ENCODE data around the gene MYO3B. TPM values are rescaled to one million over a fixed set of nuclear protein-coding genes. Genes with fewer than 3 reads are reported as not detected.

Gene MYO3B
- total RNA-seq, 2 experiments from 2014 or later: not detected

GRCh38 chr2:170391697-170392096 is 213.8 kb downstream of the MYO3B start:
- POLR2A ChIA-PET: interaction anchor here (0.6 to 0.7 kb wide), 2 partner anchors 11 to 134 kb away, joined by 3 to 6 read pairs; no protein-coding TSS in a partner anchor
- H3K27ac ChIP-seq (ENCODE audit: low read depth, low read length, poor library complexity, severe bottlenecking): no peak overlapping the region
- no peak overlapping the region for H2AFZ ChIP-seq (ENCODE audit: low read length)
- H4K20me1 ChIP-seq (ENCODE audit: insufficient read depth, low read length): no peaks in the 10 kb centered on the region
- H3K4me2 ChIP-seq (ENCODE audit: low read length): no peak overlapping the region
- H3K79me2 ChIP-seq (ENCODE audit: insufficient read depth, low read depth, low read length): no peaks in the 10 kb centered on the region
- H3K9me3 ChIP-seq (ENCODE audit: low read length): no peaks in the 10 kb centered on the region
- H3K36me3 ChIP-seq (ENCODE audit: insufficient read depth, low read length): no peaks in the 10 kb centered on the region
- no peak for TF ChIP-seq EZH2phosphoT487 (IDR thresholded peaks at IDR 0.05; ENCODE audit: borderline replicate concordance, low read depth, low read length)
- no peak for TF ChIP-seq CTCF (conservative IDR thresholded peaks at IDR 0.05; ENCODE audit: low read length)
- BruUV-seq (replicated peaks): no TSS peak
- CTCF ChIA-PET (ENCODE audit: unreplicated experiment): no interaction called here
- peaks cover under 1% of the 10 kb centered on the region for H3K4me1 ChIP-seq (ENCODE audit: insufficient read depth, low read length, poor library complexity, severe bottlenecking)
- H3K4me3 ChIP-seq (ENCODE audit: low read depth, low read length, poor library complexity, severe bottlenecking): no peak overlapping the region
- intact Hi-C loops (cut with micrococcal nuclease; ENCODE audit: unreplicated experiment): no loop called here
- no peaks in the 10 kb centered on the region for H3K9me2 ChIP-seq (ENCODE audit: insufficient read depth, low read length)
- no peak for DNase-seq (ENCODE audit: low spot score)

- BruUV-seq (replicated peaks): no TSS peak
- Histone ChIP-seq H3K9me2 (ENCODE audit: insufficient read depth, low read length) (no peaks in the 10 kb centered on the region), H3K79me2 (ENCODE audit: insufficient read depth, low read depth, low read length) (no peaks in the 10 kb centered on the region), H3K4me1 (ENCODE audit: insufficient read depth, low read length, poor library complexity, severe bottlenecking) (peaks cover 5% of the 10 kb centered on the region), H3K27ac (ENCODE audit: low read depth, low read length, poor library complexity, severe bottlenecking) (no peak overlapping the region), H2AFZ (ENCODE audit: low read length) (no peak overlapping the region), H4K20me1 (ENCODE audit: insufficient read depth, low read length) (no peaks in the 10 kb centered on the region), H3K36me3 (ENCODE audit: insufficient read depth, low read length) (no peaks in the 10 kb centered on the region), H3K4me2 (ENCODE audit: low read length) (no peak overlapping the region), H3K9me3 (ENCODE audit: low read length) (no peaks in the 10 kb centered on the region), H3K4me3 (ENCODE audit: low read depth, low read length, poor library complexity, severe bottlenecking) (no peak overlapping the region)
- DNase-seq (ENCODE audit: low spot score): no peak
- CTCF ChIA-PET (ENCODE audit: unreplicated experiment): no interaction called here
- POLR2A ChIA-PET: interaction anchor here (0.9 kb wide), 1 partner anchor 35 kb away, joined by 8 read pairs; no protein-coding TSS in a partner anchor
- no peak for TF ChIP-seq CTCF (conservative IDR thresholded peaks at IDR 0.05; ENCODE audit: low read length)
- TF ChIP-seq EZH2phosphoT487 (IDR thresholded peaks at IDR 0.05; ENCODE audit: borderline replicate concordance, low read depth, low read length): no peak
- intact Hi-C loops (cut with micrococcal nuclease; ENCODE audit: unreplicated experiment): no loop called here
These were observed 216.0 kb downstream of the MYO3B start for GRCh38 chr2:170393861-170394498.

- intact Hi-C loops (cut with micrococcal nuclease; ENCODE audit: unreplicated experiment): loop anchor here (1.0 kb wide), 1 partner anchor 69 kb away; no protein-coding TSS in a partner anchor
These were observed 216.9 kb downstream of the MYO3B start for GRCh38 chr2:170394641-170395387.

More at GRCh38 chr2:170394641-170395387, 216.9 kb downstream of the MYO3B start:
- H3K36me3 ChIP-seq (ENCODE audit: insufficient read depth, low read length): no peaks in the 10 kb centered on the region
- TF ChIP-seq CTCF (conservative IDR thresholded peaks at IDR 0.05; ENCODE audit: low read length) (peak; percentile 41; the same call in 1 of the 2 replicates), EZH2phosphoT487 (IDR thresholded peaks at IDR 0.05; ENCODE audit: borderline replicate concordance, low read depth, low read length) (no peak)
- no peak overlapping the region for H2AFZ ChIP-seq (ENCODE audit: low read length)
- no peak overlapping the region for H3K27ac ChIP-seq (ENCODE audit: low read depth, low read length, poor library complexity, severe bottlenecking)
- H3K4me1 ChIP-seq (ENCODE audit: insufficient read depth, low read length, poor library complexity, severe bottlenecking): peaks cover 5% of the 10 kb centered on the region
- BruUV-seq (replicated peaks): no TSS peak
- H3K4me2 ChIP-seq (ENCODE audit: low read length): no peak overlapping the region
- ChIA-PET POLR2A (interaction anchor here (0.6 kb wide), 1 partner anchor 749 kb away, joined by 3 read pairs; no protein-coding TSS in a partner anchor), CTCF (ENCODE audit: unreplicated experiment) (no interaction called here)
- no peak for DNase-seq (ENCODE audit: low spot score)
- H3K9me3 ChIP-seq (ENCODE audit: low read length): no peaks in the 10 kb centered on the region
- no peaks in the 10 kb centered on the region for H3K79me2 ChIP-seq (ENCODE audit: insufficient read depth, low read depth, low read length)
- H3K9me2 ChIP-seq (ENCODE audit: insufficient read depth, low read length): no peaks in the 10 kb centered on the region
- H4K20me1 ChIP-seq (ENCODE audit: insufficient read depth, low read length): no peaks in the 10 kb centered on the region
- H3K4me3 ChIP-seq (ENCODE audit: low read depth, low read length, poor library complexity, severe bottlenecking): no peak overlapping the region
